Fibroblast of skin of back (primary cell): ENCODE data around the gene TCF7L2.
"Not testable (repeated sequence)": the region's sequence is repeated elsewhere in the genome, so short reads cannot be mapped to it uniquely, and the experiment has no call there.

Experiments used
- DNase-seq: peaks from one replicate; pipeline ENCODE4 v3.0.0-alpha.2; 2013

Gene TCF7L2

GRCh38 chr10:113047605-113047962 lies 97.5 kb downstream of the TCF7L2 start:
- DNase-seq, result no peak

DNA sequence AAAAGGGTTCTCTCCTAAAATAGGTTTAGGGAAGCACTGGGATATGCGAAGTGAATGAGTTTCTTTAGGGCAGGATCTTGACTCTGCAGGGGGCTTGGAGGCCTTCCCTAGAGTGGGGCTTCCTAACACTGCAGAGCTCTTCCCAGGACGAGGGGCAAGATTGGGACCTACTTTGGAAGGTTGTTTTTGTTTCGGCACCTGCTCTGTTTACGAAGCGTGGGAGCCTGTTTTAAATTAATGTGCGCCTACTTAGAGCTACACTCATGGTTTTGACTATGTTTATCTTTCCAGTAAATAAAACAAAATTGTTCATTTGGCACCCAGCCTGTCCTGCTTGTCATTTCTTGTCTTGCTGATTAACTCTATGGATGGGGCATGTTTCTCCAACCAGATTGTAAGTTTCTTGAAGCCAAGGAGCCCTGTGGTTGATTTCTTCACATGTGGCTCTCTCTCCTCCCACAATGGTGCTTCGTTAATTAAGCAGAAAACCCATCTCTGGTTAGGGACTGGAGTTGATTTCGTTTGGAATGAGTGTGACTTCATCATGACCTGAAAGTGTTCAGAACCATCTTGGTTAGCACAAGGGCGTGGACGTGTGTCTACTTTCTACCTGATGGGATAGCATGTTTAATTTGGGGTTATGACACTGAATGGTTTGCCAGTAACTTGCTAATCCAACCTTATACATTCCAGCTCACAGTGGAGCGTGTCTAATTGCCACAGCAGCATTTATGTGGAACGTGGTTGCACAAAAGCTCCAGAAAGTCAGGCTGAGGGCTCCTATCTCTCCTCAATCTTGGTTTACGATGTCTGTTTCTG lies 98.1 kb downstream of the TCF7L2 start:
- no peak for DNase-seq

- no peak for DNase-seq
Measured at GRCh38 chr10:113049881-113050280, 99.8 kb downstream of the TCF7L2 start.

DNA sequence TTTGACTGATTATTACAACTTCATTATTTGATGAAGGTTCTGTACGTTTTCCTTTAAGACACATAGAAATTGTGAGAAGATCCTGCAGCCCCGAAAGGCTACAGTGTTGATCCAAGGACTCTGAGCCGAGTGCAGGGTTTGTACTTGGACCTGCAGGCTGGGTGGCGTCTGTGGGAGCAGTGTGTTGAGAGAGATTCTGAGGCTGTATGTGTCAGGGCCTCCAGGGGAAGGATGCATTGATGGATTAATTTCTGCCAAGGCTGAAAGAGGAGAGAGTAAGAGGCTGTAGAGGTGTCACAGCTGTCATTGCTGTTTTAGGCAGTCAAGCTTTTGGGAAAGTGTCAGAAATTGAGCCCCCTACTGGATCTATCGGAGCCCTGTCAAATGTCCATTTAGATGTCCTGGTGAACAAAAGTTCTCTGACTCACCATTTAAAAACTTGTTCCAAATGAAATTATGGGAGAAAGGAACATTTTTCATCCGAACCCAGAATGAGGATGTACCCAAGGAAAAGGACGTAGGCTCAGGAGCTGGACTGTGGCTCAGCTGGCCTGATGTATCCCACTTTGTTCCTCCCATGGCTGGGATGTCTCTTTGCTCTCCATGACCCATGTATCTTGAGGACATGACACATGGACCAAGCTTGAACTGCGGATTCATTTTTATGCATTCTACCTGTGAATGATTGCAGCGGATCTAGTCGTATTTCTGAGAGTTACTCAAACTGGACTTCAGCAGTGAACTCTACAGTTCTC lies 102.2 kb downstream of the TCF7L2 start:
- DNase-seq, result peak; percentile 55

GRCh38 chr10:113053091-113053490 lies 103.0 kb downstream of the TCF7L2 start:
- no peak for DNase-seq

DNA sequence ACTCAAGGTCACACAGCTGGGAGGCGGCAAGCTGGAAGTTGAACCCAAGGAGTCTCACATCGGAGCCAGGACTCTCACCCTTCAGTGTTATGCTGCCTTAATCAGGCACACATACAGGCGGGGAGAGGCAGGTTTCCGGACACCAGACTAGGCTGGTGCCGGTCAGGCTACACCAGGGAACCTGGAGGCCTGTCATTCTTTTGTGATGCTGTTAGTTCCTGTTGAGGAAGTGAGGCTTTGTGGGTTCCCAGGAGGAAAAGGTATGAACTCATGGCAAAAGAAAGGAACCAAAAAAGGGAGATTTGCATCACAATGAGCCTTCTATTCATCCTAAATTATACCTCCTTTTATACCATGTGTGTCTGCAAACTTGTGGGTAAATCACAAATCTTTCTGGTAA lies 103.8 kb downstream of the TCF7L2 start:
- DNase-seq, result peak; percentile 57

GRCh38 chr10:113055458-113055857 lies 105.4 kb downstream of the TCF7L2 start:
- no peak for DNase-seq

- DNase-seq, result no peak
Measured at GRCh38 chr10:113056030-113056429, 106.0 kb downstream of the TCF7L2 start.

- peak; percentile 92 for DNase-seq
Measured at GRCh38 chr10:113056441-113057021, 106.5 kb downstream of the TCF7L2 start.

DNA sequence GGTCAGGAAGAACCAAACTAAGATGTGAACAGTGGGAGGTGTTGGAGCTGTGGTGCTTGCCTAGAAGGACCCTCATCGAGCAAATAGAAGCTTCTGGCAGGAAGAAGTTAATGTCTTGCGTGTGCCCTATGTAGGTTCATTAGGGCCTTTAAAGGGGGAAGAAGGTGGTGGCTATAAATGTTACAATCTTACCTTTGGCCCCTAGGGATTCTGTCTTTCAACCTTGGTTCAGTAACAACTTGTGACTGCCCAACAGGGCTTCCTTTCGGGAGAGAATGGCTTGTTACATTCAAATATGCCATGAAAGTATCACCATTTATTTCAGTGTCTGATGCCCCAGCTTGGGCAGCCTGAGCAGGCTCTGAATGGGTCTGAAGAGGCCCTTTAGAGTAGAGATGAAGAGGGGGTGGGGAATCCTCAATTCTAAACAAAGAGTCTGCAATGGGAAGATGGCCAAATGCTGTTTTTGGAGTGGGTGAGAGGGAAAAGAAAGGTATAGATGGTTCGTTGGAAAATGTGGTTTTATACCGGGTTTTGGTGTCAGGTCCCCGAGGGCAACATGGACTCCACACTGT lies 108.0 kb downstream of the TCF7L2 start:
- DNase-seq, result no peak

- DNase-seq, result peak; percentile 66
Measured at GRCh38 chr10:113058523-113059370, 108.7 kb downstream of the TCF7L2 start.

DNA sequence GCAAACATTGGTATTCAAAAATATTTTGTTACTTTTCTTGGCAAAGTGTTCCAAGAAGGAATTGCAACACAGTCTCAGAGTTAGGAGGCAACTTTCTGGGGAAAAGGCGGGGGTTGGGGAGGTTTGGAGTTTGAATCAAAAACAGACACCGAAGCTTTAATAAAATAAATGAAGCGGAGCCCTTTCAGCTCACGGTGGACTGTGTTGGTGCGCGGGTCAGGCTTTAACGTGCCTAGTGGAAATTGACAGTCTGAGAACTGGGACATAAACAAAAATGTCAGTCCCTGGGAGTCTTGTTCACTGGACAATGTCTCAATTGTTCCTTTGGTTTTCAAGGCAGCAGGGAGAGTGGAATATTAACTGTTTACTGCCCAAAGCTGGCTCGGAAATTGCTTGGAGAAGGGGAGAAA lies 109.3 kb downstream of the TCF7L2 start:
- DNase-seq, result peak; percentile 75

GRCh38 chr10:113060201-113061053 lies 110.4 kb downstream of the TCF7L2 start:
- DNase-seq, result peak; percentile 44

- DNase-seq, result no peak
Measured at GRCh38 chr10:113061054-113061430, 111.0 kb downstream of the TCF7L2 start.

GRCh38 chr10:113061557-113061956 lies 111.5 kb downstream of the TCF7L2 start:
- DNase-seq, result no peak

GRCh38 chr10:113063043-113063967 lies 113.3 kb downstream of the TCF7L2 start:
- DNase-seq, result peak; percentile 77

DNA sequence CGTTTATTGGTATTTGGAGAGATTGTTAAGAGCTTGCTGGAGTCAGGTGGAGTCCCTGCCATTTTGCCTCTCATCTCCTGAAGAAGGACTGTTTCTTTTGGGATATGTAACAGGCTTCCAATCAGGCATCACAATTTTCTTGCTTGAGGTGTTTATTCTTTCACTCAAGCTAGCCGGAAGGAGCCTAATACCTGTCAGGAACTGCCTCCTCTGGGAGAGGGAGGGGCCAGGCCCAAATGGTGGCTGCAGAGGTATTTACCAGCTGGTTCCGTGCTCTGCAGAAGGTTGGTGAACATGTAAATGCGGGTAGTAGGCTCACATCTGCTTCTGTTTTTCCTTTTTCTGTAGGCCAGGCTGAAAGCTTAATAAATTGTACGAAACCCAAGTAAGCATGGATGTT lies 114.0 kb downstream of the TCF7L2 start:
- DNase-seq, result no peak

- not testable (repeated sequence) for DNase-seq
Measured at GRCh38 chr10:113066120-113066519, 116.1 kb downstream of the TCF7L2 start.

DNA sequence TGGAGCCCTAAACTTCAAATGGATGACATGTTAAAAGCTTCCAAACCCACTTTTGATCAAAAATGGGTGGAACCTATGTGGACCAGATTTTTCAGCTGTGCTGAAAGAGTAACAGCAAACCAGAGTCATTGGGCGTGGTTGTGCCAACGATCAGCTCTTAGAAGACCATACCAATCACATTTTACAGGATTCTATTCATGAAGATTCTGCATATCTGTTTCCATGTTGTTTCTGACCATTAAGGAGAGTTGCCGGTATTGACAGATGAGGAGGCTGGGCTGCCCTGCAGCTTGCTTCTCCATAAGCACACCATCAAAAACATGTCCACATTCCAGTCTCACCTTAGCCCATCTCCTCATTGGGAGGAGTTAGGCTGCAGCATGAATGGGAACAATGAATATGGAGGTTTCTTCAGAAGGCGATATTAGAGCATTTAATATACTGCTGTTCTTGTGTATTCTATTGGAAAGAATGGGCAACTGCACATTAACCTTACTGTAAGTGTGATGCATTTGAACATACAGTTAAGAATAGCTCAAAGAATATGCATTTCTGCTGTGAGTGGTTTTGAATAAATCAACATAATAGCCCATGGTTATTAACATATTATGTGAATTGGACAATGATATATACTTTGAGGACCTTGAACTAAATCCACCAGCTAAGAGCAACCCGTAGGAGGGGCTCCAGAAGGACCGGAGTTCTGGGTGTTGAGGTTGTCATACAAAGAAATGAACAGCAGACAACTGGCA lies 116.7 kb downstream of the TCF7L2 start:
- DNase-seq, result no peak
